AG09319 (cell line): ENCODE data around the gene PPP1R12B.
"Not testable (repeated sequence)": the region's sequence is repeated elsewhere in the genome, so short reads cannot be mapped to it uniquely, and the experiment has no call there.

ENCODE experiments used
- DNase-seq: peaks from one replicate; pipeline ENCODE4 v3.0.0-alpha.2; 2010; ENCODE audit warnings: low read depth; ENCODE audit errors: extremely low read depth
- TF ChIP-seq, protein P1 (sequence below): IDR thresholded peaks from 2 replicates; pipeline ENCODE4 v1.5.1; 2011; ENCODE audit warnings: low read depth, mild to moderate bottlenecking, inconsistent platforms, low read length, moderate library complexity

PPP1R12B gene

DNA sequence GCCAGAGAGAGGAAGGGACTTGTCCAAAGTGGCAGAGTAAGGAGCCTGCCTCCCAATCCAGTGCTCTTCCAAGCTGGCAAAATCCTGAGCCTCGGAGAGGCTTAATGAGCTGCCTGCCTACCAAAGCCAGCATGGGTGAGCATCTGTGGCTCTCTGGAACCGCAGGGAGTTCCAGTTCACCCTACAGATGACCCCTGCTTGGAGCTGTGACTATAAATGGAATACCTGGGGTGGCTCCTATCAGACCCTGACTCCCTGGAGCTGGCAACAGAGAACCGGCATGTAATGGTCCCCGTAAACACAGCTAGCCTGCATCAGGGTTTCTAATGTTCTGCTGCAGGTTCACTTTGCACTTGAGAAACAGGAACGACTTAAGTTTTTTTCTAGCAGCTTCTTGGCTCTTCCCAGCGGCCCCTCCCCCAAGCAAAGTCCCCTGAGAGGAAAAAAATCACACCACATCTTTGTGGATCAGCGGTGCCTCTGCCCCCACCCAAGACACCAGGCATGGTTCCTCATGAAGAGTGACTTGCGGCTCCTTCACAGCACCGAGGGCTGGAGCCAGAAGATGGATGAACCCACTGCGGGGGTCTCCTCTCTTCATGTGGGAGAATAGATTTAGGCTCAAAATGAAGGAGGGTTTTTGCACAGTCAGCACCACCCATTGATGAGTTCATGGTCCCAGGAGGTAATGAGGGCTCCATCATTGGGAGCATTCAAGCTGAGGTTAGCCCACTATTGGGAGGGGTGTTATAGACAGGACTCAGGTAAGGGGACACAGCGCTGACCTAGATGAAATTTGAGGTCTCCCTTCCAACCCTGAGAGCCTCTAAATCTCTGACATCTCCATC is 282.8 kb downstream of the PPP1R12B start:
- DNase-seq: no peak
- TF ChIP-seq, protein P1, sequence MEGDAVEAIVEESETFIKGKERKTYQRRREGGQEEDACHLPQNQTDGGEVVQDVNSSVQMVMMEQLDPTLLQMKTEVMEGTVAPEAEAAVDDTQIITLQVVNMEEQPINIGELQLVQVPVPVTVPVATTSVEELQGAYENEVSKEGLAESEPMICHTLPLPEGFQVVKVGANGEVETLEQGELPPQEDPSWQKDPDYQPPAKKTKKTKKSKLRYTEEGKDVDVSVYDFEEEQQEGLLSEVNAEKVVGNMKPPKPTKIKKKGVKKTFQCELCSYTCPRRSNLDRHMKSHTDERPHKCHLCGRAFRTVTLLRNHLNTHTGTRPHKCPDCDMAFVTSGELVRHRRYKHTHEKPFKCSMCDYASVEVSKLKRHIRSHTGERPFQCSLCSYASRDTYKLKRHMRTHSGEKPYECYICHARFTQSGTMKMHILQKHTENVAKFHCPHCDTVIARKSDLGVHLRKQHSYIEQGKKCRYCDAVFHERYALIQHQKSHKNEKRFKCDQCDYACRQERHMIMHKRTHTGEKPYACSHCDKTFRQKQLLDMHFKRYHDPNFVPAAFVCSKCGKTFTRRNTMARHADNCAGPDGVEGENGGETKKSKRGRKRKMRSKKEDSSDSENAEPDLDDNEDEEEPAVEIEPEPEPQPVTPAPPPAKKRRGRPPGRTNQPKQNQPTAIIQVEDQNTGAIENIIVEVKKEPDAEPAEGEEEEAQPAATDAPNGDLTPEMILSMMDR: no peak

DNA sequence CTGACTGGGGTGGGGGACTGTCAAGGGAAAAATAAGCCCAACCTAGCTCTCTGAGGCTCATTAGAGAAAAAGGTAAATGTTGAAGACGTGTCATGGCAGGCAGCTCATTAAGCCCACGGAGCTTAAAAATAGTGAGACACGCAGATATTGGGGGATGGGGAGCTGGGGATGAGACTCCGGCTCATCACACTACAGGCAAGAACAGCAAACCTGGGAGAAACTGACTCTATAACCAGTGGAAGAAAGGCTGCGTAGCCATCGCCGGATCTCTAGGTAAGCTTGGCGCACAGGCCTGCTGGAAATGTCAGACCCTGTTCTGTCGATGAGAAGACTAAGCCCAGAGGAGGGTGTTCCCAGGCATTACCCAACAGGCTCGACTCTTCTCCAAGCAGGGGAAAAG is 283.7 kb downstream of the PPP1R12B start:
- DNase-seq: no peak
- TF ChIP-seq, protein P1: no peak

DNA sequence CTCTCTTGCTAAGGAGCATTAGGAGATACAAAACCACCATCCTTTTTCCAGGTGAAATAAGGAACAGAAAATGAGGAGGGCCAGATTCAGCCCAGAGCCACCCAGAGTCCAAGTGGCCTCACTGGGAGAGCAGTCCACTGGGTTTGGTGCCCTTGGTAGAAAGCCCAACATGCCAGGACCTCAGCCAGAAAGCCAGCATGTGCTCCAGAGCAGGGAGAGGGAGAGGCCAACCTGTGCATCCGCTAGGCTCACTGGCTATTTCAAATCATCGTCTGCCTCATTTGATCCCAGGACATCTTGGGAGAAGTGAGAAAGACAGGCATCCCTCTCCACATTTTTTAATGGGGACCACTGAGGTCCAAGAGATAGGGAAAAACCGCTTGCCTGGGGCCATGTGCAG is 287.7 kb downstream of the PPP1R12B start:
- not testable (repeated sequence) for DNase-seq

DNA sequence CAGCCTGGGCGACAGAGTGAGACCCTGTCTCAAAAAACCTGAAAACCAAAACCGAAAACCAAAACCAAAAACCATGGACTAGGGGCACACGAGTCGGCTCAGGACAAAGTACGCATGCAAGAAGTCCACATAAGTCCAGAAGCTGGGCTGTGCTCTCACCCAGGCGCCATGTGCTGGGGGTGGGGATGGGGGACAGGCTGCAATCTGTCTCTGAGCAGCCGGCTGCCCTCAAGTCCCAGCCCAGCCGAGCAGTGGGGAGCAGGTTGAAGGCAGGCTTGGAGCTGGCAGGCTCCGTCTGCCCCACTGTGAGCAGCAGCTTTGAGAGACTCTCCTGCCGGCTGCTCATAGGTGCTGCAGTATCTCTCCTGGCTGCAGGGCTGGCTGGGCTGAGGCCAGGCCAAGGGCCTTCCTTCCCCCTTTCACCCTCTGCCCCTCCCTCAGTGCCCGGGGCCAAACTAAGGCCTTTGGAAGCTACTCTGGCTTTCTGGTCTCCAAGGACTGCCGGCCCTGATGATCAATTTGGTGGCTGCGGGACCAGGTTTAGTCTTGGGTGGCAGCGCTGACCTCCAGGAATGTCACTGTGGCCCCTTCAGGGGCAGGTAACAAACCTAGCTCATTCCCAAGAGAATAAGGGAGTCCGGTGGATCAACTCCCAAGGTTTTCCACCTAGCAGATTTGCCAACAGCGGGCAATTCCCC is 289.0 kb downstream of the PPP1R12B start:
- not testable (repeated sequence) for DNase-seq

DNA sequence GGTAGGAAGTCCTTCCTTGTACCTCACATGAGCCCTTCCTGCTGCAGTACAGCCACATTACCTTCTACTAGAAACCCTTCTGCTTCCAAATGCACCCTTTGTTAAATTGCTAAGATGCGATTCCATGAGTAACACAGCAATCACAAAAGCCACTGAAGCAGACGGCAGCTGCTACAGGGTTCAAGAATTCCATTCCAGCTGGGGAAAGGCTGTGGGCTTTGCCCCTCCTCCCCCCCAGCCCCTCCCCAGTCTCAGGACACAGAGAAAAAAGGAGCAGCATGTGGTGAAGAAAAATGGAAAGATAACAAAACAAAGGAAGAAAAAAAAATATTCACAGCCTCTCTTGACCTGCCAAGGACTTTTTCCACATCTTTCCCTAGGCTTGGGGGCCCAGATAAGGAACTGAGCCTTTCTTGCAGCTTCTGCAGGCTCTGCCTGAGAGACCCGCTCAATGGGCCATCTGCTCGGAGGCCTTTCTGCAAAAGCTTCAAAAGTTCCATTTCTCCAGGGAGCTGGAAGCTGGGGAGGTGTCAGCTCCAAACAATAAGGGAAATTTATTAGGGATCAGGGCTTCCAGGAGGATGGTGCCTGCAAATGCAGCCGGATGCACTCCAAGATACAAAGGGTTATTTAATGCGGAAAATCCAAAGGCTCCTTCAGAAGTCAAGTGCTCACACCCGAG is 289.7 kb downstream of the PPP1R12B start:
- TF ChIP-seq, protein P1: no peak

DNA sequence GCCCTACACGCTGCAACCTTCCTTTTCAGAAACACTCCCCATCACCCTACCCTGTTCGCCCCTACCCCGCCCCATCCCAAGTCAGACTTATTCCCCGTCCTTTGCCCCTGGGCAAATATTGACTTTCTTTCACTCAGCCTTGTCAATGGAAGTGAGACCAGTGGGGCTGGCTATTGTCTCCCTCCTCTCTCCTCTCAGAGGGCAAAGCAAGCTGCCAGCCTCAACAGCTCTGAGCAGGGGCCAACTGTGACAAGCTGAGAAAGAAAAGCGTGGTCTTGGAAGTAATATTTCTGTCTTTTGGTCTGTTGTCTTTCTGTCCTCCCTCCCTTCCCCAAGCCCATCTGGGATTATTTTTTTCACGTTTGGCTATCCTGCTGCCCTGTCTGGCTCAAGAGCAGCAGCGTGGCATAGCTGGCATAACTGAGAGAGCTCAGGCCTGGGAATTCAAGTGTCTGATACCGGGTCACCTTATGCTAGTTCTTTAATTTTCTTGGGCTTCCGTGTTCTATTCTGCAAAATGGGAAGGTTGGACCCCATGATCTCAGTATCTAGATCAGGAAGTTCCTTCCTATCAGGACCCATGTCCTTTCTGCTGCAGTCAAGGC is 290.3 kb downstream of the PPP1R12B start:
- not testable (repeated sequence) for DNase-seq

More for the DNA sequence above, 289.7 kb downstream of the PPP1R12B start:
- DNase-seq: no peak

DNA sequence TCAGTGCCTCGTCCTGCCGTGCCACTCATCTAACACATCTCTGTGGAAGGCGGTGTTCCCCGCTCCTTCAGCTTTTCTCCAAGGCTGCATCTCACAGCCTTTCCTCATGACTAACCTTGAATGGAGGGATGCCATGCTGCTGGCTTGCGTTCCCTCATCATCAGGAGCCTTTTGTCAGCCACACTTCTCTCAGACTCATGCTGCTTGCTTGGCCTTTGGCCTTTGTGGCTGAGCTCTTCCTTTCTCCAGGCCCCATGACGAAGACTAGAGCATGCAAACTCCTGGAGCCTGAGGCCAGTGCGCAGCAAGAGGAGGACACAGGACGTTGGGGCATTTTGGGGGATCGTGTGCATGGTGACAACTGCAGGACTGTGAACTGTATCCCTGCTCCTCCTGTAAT is 291.0 kb downstream of the PPP1R12B start:
- no peak for DNase-seq
- TF ChIP-seq, protein P1: no peak

DNA sequence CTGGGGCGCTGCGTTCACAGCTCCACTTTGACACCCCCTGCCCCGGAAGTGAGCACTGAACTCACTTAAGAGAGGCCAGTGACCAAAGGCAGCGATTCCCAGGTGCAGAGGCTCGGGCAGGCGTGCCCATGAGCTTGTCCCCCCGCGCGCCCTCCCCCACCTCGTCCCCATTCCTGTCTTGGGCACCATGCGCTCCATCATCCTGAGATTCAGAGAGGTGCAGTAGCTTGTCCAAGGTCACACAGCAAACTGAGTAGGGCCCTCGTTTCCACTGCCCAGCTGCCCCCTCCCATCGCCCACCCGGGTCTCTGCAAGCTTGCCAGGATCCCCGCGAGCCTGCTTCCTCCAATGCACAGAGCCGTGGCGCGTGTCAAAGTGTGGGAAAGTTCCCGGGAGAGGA is 293.7 kb downstream of the PPP1R12B start:
- DNase-seq: no peak
- TF ChIP-seq, protein P1: no peak
